ENCODE data around the gene TMEM98. TPM values are rescaled to one million over a fixed set of nuclear protein-coding genes. Genes with fewer than 3 reads are reported as not detected.

TMEM98 gene
- total and polyA plus RNA-seq, 4 donors = 39.3 to 91.4 (median 60.9) TPM

- peaks cover 0 to 5% of the 10 kb centered on the region in 2 donors for H3K36me3 ChIP-seq (ENCODE audit: control insufficient read depth in 1 of 2, insufficient read depth in 2 of 2, low read length in 1 of 2)
Observed at GRCh38 chr17:32930512-32930911, 2.6 kb downstream of the TMEM98 start.

GRCh38 chr17:32931686-32932085, 3.7 kb downstream of the TMEM98 start:
- WGBS, 2 donors = 70 to 71% methylated on average over 1 of the region's 1 CpG
- H3K27me3 ChIP-seq (ENCODE audit: control insufficient read depth in 1 of 2, insufficient read depth in 2 of 2, low read length in 1 of 2) = no peaks in the 10 kb centered on the region
- H3K9me3 ChIP-seq (ENCODE audit: control insufficient read depth, low read length) = no peaks in the 10 kb centered on the region
- intact Hi-C loops (cut with DNase I) = loop anchor here in 1 of 2 donors (10.0 kb wide), 1 partner anchor 267 kb away; no protein-coding TSS in a partner anchor
- DNase-seq (no peak), ATAC-seq (ENCODE audit: low FRiP score) (no peak)
- peaks cover 0 to 5% of the 10 kb centered on the region in 2 donors for H3K36me3 ChIP-seq (ENCODE audit: control insufficient read depth in 1 of 2, insufficient read depth in 2 of 2, low read length in 1 of 2)
- no peak overlapping the region for H3K27ac ChIP-seq (ENCODE audit: low read depth in 1 of 2, low read length in 2 of 2)
- H3K4me3 ChIP-seq (ENCODE audit: low read length in 2 of 2) = no peak overlapping the region
- H3K4me1 ChIP-seq (ENCODE audit: control insufficient read depth in 1 of 2, insufficient read depth in 2 of 2, low read length in 2 of 2) = peaks cover 0 to 2% of the 10 kb centered on the region in 2 donors

More at GRCh38 chr17:32930512-32930911, 2.6 kb downstream of the TMEM98 start:
- H3K9me3 ChIP-seq (ENCODE audit: control insufficient read depth, low read length) = no peaks in the 10 kb centered on the region
- DNase-seq (no peak), ATAC-seq (ENCODE audit: low FRiP score) (no peak)
- H3K27me3 ChIP-seq (ENCODE audit: control insufficient read depth in 1 of 2, insufficient read depth in 2 of 2, low read length in 1 of 2) = no peaks in the 10 kb centered on the region
- no peak overlapping the region for H3K27ac ChIP-seq (ENCODE audit: low read depth in 1 of 2, low read length in 2 of 2)
- intact Hi-C loops (cut with DNase I) = loop anchor here in 1 of 2 donors (10.0 kb wide), 1 partner anchor 266 kb away; no protein-coding TSS in a partner anchor
- 95 to 97% methylated on average over 1 of the region's 1 CpG for whole genome bisulfite sequencing, 2 donors
- no peak overlapping the region for H3K4me3 ChIP-seq (ENCODE audit: low read length in 2 of 2)
- no peaks in the 10 kb centered on the region for H3K4me1 ChIP-seq (ENCODE audit: control insufficient read depth in 1 of 2, insufficient read depth in 2 of 2, low read length in 2 of 2)

- Histone ChIP-seq H3K9me3 (ENCODE audit: control insufficient read depth, low read length) (no peaks in the 10 kb centered on the region), H3K36me3 (ENCODE audit: control insufficient read depth in 1 of 2, insufficient read depth in 2 of 2, low read length in 1 of 2) (peaks cover 0 to 5% of the 10 kb centered on the region in 2 donors), H3K27me3 (ENCODE audit: control insufficient read depth in 1 of 2, insufficient read depth in 2 of 2, low read length in 1 of 2) (no peaks in the 10 kb centered on the region), H3K4me1 (ENCODE audit: control insufficient read depth in 1 of 2, insufficient read depth in 2 of 2, low read length in 2 of 2) (peaks cover 0 to 3% of the 10 kb centered on the region in 2 donors), H3K4me3 (ENCODE audit: low read length in 2 of 2) (no peak overlapping the region), H3K27ac (ENCODE audit: low read depth in 1 of 2, low read length in 2 of 2) (no peak overlapping the region)
- DNase-seq (no peak), ATAC-seq (ENCODE audit: low FRiP score) (no peak)
- WGBS, 2 donors = 89 to 92% methylated on average over 2 of the region's 2 CpGs
- intact Hi-C loops (cut with DNase I) = loop anchor here in 1 of 2 donors (10.0 kb wide), 1 partner anchor 269 kb away; no protein-coding TSS in a partner anchor
Observed at GRCh38 chr17:32933881-32934280, 5.9 kb downstream of the TMEM98 start.

- DNase-seq (no peak), ATAC-seq (ENCODE audit: low FRiP score) (no peak)
- Histone ChIP-seq H3K27ac (ENCODE audit: low read depth in 1 of 2, low read length in 2 of 2) (no peak overlapping the region), H3K4me1 (ENCODE audit: control insufficient read depth in 1 of 2, insufficient read depth in 2 of 2, low read length in 2 of 2) (peaks cover 0 to 3% of the 10 kb centered on the region in 2 donors), H3K36me3 (ENCODE audit: control insufficient read depth in 1 of 2, insufficient read depth in 2 of 2, low read length in 1 of 2) (peaks cover 0 to 5% of the 10 kb centered on the region in 2 donors), H3K27me3 (ENCODE audit: control insufficient read depth in 1 of 2, insufficient read depth in 2 of 2, low read length in 1 of 2) (no peaks in the 10 kb centered on the region), H3K9me3 (ENCODE audit: control insufficient read depth, low read length) (no peaks in the 10 kb centered on the region), H3K4me3 (ENCODE audit: low read length in 2 of 2) (no peak overlapping the region)
- intact Hi-C loops (cut with DNase I) = loop anchor here in 1 of 2 donors (10.0 kb wide), 1 partner anchor 271 kb away; no protein-coding TSS in a partner anchor
- 95 to 96% methylated on average over 2 of the region's 2 CpGs for WGBS, 2 donors
Observed at GRCh38 chr17:32935726-32936125, 7.8 kb downstream of the TMEM98 start.

GRCh38 chr17:32936186-32936893, 8.4 kb downstream of the TMEM98 start:
- H3K4me3 ChIP-seq (ENCODE audit: low read length in 2 of 2) = no peak overlapping the region
- H3K4me1 ChIP-seq (ENCODE audit: control insufficient read depth in 1 of 2, insufficient read depth in 2 of 2, low read length in 2 of 2) = peaks cover 0 to 3% of the 10 kb centered on the region in 2 donors
- intact Hi-C loops (cut with DNase I) = loop anchor here in 1 of 2 donors (10.0 kb wide), 1 partner anchor 272 kb away; no protein-coding TSS in a partner anchor
- no peaks in the 10 kb centered on the region for H3K27me3 ChIP-seq (ENCODE audit: control insufficient read depth in 1 of 2, insufficient read depth in 2 of 2, low read length in 1 of 2)
- no peak overlapping the region for H3K27ac ChIP-seq (ENCODE audit: low read depth in 1 of 2, low read length in 2 of 2)
- DNase-seq (no peak), ATAC-seq (ENCODE audit: low FRiP score) (no peak)
- no peaks in the 10 kb centered on the region for H3K9me3 ChIP-seq (ENCODE audit: control insufficient read depth, low read length)
- 88 to 89% methylated on average over 15 of the region's 15 CpGs for WGBS, 2 donors
- peaks cover 4 to 6% of the 10 kb centered on the region in 2 donors for H3K36me3 ChIP-seq (ENCODE audit: control insufficient read depth in 1 of 2, insufficient read depth in 2 of 2, low read length in 1 of 2)

DNA sequence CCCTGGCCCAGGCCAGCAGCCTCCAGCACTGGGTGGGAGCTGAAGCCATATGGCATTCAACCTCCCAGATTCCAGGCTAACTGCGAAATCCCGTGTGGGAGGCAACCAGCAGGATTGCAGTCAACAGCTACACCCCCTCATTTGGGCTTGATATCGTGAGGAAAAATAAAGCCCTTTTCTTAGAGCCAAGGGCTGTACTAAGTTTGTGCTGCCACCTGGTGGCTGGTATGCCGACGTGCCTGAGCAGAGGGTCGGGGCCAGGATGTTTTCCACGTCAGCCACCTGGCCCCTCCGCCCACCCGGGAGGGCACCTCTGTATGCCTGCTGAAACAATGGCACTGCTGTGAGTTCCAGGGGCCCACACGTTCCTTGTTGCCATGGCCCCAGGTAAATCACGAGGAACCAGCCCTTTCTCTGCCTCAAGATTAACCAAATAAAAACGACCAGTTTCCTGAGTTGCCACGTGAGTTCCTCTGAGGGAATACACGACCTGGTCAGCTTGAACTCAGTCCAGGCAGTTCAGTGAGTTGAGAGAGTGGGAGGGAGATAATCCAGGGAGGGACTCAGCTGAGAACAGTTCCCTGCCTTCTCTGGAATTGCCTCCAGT, 9.0 kb downstream of the TMEM98 start:
- intact Hi-C loops (cut with DNase I) = loop anchor here in 1 of 2 donors (10.0 kb wide), 1 partner anchor 272 kb away; no protein-coding TSS in a partner anchor
- DNase-seq = peak; percentile 77 to 91

DNA sequence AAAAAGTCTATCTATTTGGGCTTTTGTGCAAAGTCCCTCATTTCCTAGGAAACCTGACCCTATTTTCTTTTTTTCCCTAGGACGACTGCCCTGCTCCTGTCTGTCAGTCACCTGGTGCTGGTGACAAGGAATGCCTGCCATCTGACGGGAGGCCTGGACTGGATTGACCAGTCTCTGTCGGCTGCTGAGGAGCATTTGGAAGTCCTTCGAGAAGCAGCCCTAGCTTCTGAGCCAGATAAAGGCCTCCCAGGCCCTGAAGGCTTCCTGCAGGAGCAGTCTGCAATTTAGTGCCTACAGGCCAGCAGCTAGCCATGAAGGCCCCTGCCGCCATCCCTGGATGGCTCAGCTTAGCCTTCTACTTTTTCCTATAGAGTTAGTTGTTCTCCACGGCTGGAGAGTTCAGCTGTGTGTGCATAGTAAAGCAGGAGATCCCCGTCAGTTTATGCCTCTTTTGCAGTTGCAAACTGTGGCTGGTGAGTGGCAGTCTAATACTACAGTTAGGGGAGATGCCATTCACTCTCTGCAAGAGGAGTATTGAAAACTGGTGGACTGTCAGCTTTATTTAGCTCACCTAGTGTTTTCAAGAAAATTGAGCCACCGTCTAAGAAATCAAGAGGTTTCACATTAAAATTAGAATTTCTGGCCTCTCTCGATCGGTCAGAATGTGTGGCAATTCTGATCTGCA, 12.9 kb downstream of the TMEM98 start:
- 84 to 92% methylated on average over 10 of the region's 10 CpGs for WGBS, 2 donors
- intact Hi-C loops (cut with DNase I) = no loop called here
- ATAC-seq (ENCODE audit: low FRiP score) (no peak), DNase-seq (no peak)
- no peak overlapping the region for H3K4me3 ChIP-seq (ENCODE audit: low read length in 2 of 2)
- peaks cover 1 to 4% of the 10 kb centered on the region in 2 donors for H3K36me3 ChIP-seq (ENCODE audit: control insufficient read depth in 1 of 2, insufficient read depth in 2 of 2, low read length in 1 of 2)
- no peaks in the 10 kb centered on the region for H3K9me3 ChIP-seq (ENCODE audit: control insufficient read depth, low read length)
- H3K4me1 ChIP-seq (ENCODE audit: control insufficient read depth in 1 of 2, insufficient read depth in 2 of 2, low read length in 2 of 2) = peaks cover 0 to 3% of the 10 kb centered on the region in 2 donors
- H3K27me3 ChIP-seq (ENCODE audit: control insufficient read depth in 1 of 2, insufficient read depth in 2 of 2, low read length in 1 of 2) = no peaks in the 10 kb centered on the region
- H3K27ac ChIP-seq (ENCODE audit: low read depth in 1 of 2, low read length in 2 of 2) = no peak overlapping the region

More for the DNA sequence above, 9.0 kb downstream of the TMEM98 start:
- WGBS, 2 donors = 6 to 8% methylated on average over 14 of the region's 14 CpGs
- peaks cover 0 to 3% of the 10 kb centered on the region in 2 donors for H3K4me1 ChIP-seq (ENCODE audit: control insufficient read depth in 1 of 2, insufficient read depth in 2 of 2, low read length in 2 of 2)
- H3K36me3 ChIP-seq (ENCODE audit: control insufficient read depth in 1 of 2, insufficient read depth in 2 of 2, low read length in 1 of 2) = peaks cover 4 to 6% of the 10 kb centered on the region in 2 donors
- H3K9me3 ChIP-seq (ENCODE audit: control insufficient read depth, low read length) = no peaks in the 10 kb centered on the region
- no peaks in the 10 kb centered on the region for H3K27me3 ChIP-seq (ENCODE audit: control insufficient read depth in 1 of 2, insufficient read depth in 2 of 2, low read length in 1 of 2)
- no peak overlapping the region for H3K4me3 ChIP-seq (ENCODE audit: low read length in 2 of 2)
- ATAC-seq (ENCODE audit: low FRiP score) = peak; percentile 84
- H3K27ac ChIP-seq (ENCODE audit: low read depth in 1 of 2, low read length in 2 of 2) = peak overlapping the region in 1 of 2 donors; percentile 38

DNA sequence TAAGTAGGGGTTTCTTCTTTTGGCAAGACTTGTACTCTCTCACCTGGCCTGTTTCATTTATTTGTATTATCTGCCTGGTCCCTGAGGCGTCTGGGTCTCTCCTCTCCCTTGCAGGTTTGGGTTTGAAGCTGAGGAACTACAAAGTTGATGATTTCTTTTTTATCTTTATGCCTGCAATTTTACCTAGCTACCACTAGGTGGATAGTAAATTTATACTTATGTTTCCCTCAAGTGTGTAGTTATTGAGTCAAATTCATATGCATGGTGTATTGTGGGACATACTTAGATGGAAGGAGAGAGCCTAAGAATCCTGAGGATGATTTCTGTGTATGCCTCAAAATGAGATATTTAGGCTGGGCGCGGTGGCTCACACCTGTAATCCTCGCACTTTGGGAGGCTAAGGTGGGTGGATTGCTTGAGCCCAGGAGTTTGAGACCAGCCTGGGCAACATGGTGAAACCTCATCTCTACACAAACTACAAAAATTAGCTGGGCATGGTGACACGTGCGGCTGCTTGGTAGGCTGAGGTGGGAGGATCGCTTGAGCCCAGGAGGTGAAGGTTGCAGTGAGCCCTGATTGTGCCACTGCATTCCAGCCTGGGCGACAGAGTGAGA, 13.6 kb downstream of the TMEM98 start:
- WGBS, 2 donors = 89 to 94% methylated on average over 8 of the region's 8 CpGs
- H3K27me3 ChIP-seq (ENCODE audit: control insufficient read depth in 1 of 2, insufficient read depth in 2 of 2, low read length in 1 of 2) = no peaks in the 10 kb centered on the region
- H3K27ac ChIP-seq (ENCODE audit: low read depth in 1 of 2, low read length in 2 of 2) = no peak overlapping the region
- intact Hi-C loops (cut with DNase I) = no loop called here
- H3K9me3 ChIP-seq (ENCODE audit: control insufficient read depth, low read length) = no peaks in the 10 kb centered on the region
- H3K36me3 ChIP-seq (ENCODE audit: control insufficient read depth in 1 of 2, insufficient read depth in 2 of 2, low read length in 1 of 2) = peaks cover 1 to 4% of the 10 kb centered on the region in 2 donors
- peaks cover 0 to 3% of the 10 kb centered on the region in 2 donors for H3K4me1 ChIP-seq (ENCODE audit: control insufficient read depth in 1 of 2, insufficient read depth in 2 of 2, low read length in 2 of 2)
- H3K4me3 ChIP-seq (ENCODE audit: low read length in 2 of 2) = no peak overlapping the region
- ATAC-seq (ENCODE audit: low FRiP score) = no peak
- no peak for DNase-seq

Data from aorta (tissue), 5 donors.